ENCODE results near the gene PKM. TPM values are rescaled to one million over a fixed set of nuclear protein-coding genes. Genes with fewer than 3 reads are reported as not detected.

The PKM gene
- total and polyA plus RNA-seq, 2 donors: 199 to 452 TPM

DNA sequence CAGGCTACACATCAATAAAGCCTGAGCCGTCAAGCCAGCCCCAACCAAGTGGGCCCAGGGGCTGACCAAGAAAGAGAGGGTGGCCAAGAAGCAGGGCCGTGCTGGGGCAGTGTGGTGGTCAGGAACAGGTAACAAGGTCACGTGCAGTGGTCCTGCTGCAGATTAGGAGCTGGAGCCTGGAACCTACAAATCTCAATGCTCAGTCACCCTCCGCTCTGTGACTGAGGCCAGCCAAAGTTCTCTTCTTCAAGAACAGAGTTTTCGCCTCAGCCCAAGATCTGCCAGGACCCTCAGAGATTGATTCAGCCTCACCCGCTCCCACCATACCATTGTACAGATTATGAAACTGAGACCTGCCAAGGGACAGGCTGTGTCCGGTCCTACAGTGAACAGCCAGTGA, 60.3 kb downstream of the PKM start:
- H3K27me3 ChIP-seq (ENCODE audit: control insufficient read depth in 2 of 2, insufficient read depth in 1 of 2, low read length in 1 of 2): no peaks in the 10 kb centered on the region
- no peak overlapping the region for H3K27ac ChIP-seq (ENCODE audit: low read depth in 1 of 2, low read length in 1 of 2)
- WGBS: 97% methylated on average over 7 of the region's 7 CpGs
- H3K4me3 ChIP-seq (ENCODE audit: low read length in 2 of 2): no peak overlapping the region
- H3K36me3 ChIP-seq (ENCODE audit: control insufficient read depth in 2 of 2, insufficient read depth in 2 of 2, low read length in 1 of 2): no peaks in the 10 kb centered on the region
- no peaks in the 10 kb centered on the region for H3K9me3 ChIP-seq (ENCODE audit: control insufficient read depth in 2 of 2, insufficient read depth in 1 of 2, low read length in 1 of 2)
- peaks cover 0 to 18% of the 10 kb centered on the region in 2 donors for H3K4me1 ChIP-seq (ENCODE audit: control insufficient read depth in 2 of 2, insufficient read depth in 2 of 2, low read length in 2 of 2)
- no peak for DNase-seq (ENCODE audit: low read depth in 6 of 9, low spot score in 9 of 9)

DNA sequence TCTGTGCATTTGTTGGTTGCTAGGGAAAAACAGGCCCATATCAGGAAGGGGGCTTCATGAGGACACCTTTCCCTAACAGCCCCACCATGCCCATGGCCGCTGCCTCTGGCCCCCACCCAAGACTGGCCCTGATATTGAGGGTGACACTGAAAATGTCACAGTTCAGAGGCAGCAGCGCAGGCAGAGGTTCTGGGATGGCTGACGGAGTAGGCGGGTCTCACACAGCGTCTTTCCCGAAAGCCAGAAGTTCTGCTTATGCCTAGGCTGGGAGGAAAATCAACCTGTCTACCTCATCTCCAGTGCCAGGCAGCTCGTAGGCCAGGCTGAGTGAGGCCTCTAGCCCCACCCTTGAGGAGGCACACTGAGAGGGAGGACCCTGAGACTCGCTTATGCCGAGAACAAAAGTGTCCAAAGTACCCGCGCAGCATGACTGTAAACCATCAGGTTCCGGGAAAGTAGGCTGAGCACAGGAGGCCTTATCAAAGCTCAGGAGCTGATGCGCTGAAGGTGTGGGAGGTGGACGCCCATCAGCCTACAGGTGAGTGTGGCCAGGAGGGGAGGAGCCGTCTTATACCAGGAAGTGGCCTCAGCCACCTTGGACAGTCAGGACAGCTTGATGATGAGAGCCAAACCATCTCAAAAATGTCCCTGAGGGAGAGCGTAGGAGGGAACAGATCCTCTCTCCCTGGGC, 60.9 kb downstream of the PKM start:
- no peaks in the 10 kb centered on the region for H3K9me3 ChIP-seq (ENCODE audit: control insufficient read depth in 2 of 2, insufficient read depth in 1 of 2, low read length in 1 of 2)
- 96% methylated on average over 16 of the region's 16 CpGs for WGBS
- H3K27me3 ChIP-seq (ENCODE audit: control insufficient read depth in 2 of 2, insufficient read depth in 1 of 2, low read length in 1 of 2): no peaks in the 10 kb centered on the region
- no peaks in the 10 kb centered on the region for H3K36me3 ChIP-seq (ENCODE audit: control insufficient read depth in 2 of 2, insufficient read depth in 2 of 2, low read length in 1 of 2)
- H3K27ac ChIP-seq (ENCODE audit: low read depth in 1 of 2, low read length in 1 of 2): no peak overlapping the region
- H3K4me1 ChIP-seq (ENCODE audit: control insufficient read depth in 2 of 2, insufficient read depth in 2 of 2, low read length in 2 of 2): peaks cover 0 to 18% of the 10 kb centered on the region in 2 donors
- no peak for DNase-seq (ENCODE audit: low read depth in 6 of 9, low spot score in 9 of 9)
- H3K4me3 ChIP-seq (ENCODE audit: low read length in 2 of 2): no peak overlapping the region

DNA sequence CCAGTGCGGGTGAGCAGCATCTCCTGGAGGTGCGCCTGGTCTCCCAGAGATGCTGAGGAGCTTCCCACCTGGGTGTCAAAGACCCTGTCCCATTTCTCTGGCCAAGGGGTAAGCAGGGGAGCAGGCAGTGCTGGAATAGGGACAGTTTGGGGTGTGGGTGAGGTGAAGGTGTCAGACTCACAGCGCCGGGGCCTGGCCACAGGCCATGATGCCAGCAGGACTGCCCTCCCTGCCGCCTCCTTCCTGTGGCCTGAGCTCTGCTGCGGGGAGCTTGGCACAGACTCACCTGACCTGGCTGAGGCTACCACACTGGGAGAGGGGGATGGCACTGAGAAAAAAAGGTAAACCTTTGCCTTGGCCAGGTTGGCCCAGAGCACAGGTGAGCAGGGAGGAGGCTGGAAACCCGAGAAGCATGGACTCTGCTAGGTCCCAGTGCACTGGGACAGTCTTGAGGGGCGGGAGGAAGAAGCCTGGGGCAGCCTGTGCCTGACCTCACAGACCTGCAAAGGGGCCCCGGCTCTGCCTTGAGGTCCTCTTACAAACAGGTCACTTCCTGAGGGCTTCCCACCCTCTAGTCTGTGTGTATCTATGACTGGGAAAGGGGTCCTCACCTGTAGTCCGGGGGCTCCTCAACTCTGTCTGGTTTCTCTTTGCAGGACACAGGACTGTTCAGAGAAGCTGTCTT, 61.6 kb downstream of the PKM start:
- Histone ChIP-seq H3K27me3 (ENCODE audit: control insufficient read depth in 2 of 2, insufficient read depth in 1 of 2, low read length in 1 of 2) (no peaks in the 10 kb centered on the region), H3K27ac (ENCODE audit: low read depth in 1 of 2, low read length in 1 of 2) (no peak overlapping the region), H3K4me1 (ENCODE audit: control insufficient read depth in 2 of 2, insufficient read depth in 2 of 2, low read length in 2 of 2) (peaks cover 0 to 18% of the 10 kb centered on the region in 2 donors), H3K9me3 (ENCODE audit: control insufficient read depth in 2 of 2, insufficient read depth in 1 of 2, low read length in 1 of 2) (no peaks in the 10 kb centered on the region), H3K4me3 (ENCODE audit: low read length in 2 of 2) (no peak overlapping the region), H3K36me3 (ENCODE audit: control insufficient read depth in 2 of 2, insufficient read depth in 2 of 2, low read length in 1 of 2) (no peaks in the 10 kb centered on the region)
- no peak for DNase-seq (ENCODE audit: low read depth in 6 of 9, low spot score in 9 of 9)
- 87% methylated on average over 10 of the region's 10 CpGs for WGBS

DNA sequence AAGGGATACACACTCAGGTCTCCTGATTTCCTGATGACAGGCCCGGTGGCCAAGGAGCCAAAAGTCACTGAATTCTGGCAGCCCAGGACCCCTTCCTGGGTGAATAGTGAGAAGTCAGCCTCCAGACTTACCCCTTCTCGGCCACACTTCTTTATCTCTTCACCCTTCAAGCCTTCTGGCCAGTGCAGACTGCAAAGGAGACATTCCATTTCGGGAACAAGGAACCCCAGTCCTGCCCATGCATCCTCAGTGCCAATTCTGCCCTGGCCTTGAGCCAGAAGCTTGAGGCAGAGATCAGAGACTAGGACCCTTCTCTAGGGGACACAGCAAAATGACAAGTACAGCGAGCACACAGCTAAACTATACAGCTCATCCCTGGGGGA, 62.2 kb downstream of the PKM start:
- no peaks in the 10 kb centered on the region for H3K36me3 ChIP-seq (ENCODE audit: control insufficient read depth in 2 of 2, insufficient read depth in 2 of 2, low read length in 1 of 2)
- 57% methylated on average over 4 of the region's 4 CpGs for WGBS
- H3K4me3 ChIP-seq (ENCODE audit: low read length in 2 of 2): no peak overlapping the region
- H3K9me3 ChIP-seq (ENCODE audit: control insufficient read depth in 2 of 2, insufficient read depth in 1 of 2, low read length in 1 of 2): no peaks in the 10 kb centered on the region
- no peak for DNase-seq (ENCODE audit: low read depth in 6 of 9, low spot score in 9 of 9)
- peaks cover 0 to 18% of the 10 kb centered on the region in 2 donors for H3K4me1 ChIP-seq (ENCODE audit: control insufficient read depth in 2 of 2, insufficient read depth in 2 of 2, low read length in 2 of 2)
- H3K27me3 ChIP-seq (ENCODE audit: control insufficient read depth in 2 of 2, insufficient read depth in 1 of 2, low read length in 1 of 2): no peaks in the 10 kb centered on the region
- no peak overlapping the region for H3K27ac ChIP-seq (ENCODE audit: low read depth in 1 of 2, low read length in 1 of 2)

DNA sequence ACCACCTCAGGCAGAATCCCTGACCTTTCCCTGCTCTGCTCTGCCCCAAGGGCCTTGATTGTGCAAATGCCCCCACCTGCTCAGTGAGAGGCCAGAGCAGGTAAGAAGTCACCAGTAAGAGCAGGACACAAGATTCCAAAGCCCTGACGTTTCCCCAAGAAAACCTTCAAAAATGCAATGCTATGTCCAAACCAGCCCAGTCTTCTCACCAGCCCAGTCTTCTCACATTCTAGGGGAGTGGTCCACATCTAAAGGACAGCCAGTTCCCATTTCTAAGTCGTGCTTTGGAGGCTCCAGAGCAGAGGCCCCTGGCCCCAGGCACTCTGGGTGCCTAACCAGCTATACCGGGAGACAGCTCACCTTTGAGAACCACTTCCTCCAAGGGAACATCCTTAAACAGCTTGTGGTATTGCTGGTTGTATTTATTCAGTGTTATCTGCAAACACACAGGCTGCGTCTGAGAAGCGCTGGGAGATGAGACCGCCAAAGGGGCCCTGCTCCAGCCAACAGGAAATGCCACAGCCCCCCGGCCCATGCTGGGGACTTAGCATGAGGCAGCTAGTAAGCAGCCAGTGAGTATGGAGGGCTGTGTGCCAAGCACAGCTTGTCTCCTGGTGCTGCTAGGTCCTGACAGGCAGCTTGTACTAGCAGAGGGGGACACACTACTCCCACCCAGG, 62.7 kb downstream of the PKM start:
- H3K27ac ChIP-seq (ENCODE audit: low read depth in 1 of 2, low read length in 1 of 2): no peak overlapping the region

DNA sequence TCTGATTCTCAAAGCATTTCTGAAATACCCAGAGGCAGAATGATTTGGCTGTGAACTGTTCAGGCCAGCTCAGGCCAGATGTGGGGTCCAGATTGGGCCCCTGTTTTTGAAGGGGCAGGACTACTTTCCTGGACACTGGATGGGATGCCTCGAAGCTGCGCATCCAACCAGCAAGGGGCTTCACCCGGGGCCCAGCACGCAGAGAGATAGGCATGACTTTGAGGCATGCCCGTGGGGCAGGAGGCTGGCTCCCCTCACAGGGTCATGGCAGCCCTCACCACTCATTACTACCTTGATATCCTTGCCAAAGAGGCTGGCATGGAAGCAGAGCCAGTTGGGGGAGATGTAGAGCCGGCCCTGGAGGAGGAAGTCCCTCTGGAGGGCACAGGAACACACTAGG, 63.5 kb downstream of the PKM start:
- Histone ChIP-seq H3K36me3 (ENCODE audit: control insufficient read depth in 2 of 2, insufficient read depth in 2 of 2, low read length in 1 of 2) (no peaks in the 10 kb centered on the region), H3K27ac (ENCODE audit: low read depth in 1 of 2, low read length in 1 of 2) (no peak overlapping the region), H3K4me3 (ENCODE audit: low read length in 2 of 2) (no peak overlapping the region), H3K4me1 (ENCODE audit: control insufficient read depth in 2 of 2, insufficient read depth in 2 of 2, low read length in 2 of 2) (peaks cover 0 to 18% of the 10 kb centered on the region in 2 donors), H3K9me3 (ENCODE audit: control insufficient read depth in 2 of 2, insufficient read depth in 1 of 2, low read length in 1 of 2) (no peaks in the 10 kb centered on the region), H3K27me3 (ENCODE audit: control insufficient read depth in 2 of 2, insufficient read depth in 1 of 2, low read length in 1 of 2) (no peaks in the 10 kb centered on the region)
- DNase-seq (ENCODE audit: low read depth in 6 of 9, low spot score in 9 of 9): no peak
- 79% methylated on average over 6 of the region's 6 CpGs for WGBS

More for the DNA sequence above, 62.7 kb downstream of the PKM start:
- Histone ChIP-seq H3K9me3 (ENCODE audit: control insufficient read depth in 2 of 2, insufficient read depth in 1 of 2, low read length in 1 of 2) (no peaks in the 10 kb centered on the region), H3K4me1 (ENCODE audit: control insufficient read depth in 2 of 2, insufficient read depth in 2 of 2, low read length in 2 of 2) (peaks cover 0 to 18% of the 10 kb centered on the region in 2 donors), H3K36me3 (ENCODE audit: control insufficient read depth in 2 of 2, insufficient read depth in 2 of 2, low read length in 1 of 2) (no peaks in the 10 kb centered on the region), H3K4me3 (ENCODE audit: low read length in 2 of 2) (no peak overlapping the region), H3K27me3 (ENCODE audit: control insufficient read depth in 2 of 2, insufficient read depth in 1 of 2, low read length in 1 of 2) (no peaks in the 10 kb centered on the region)
- 13% methylated on average over 7 of the region's 7 CpGs for WGBS
- DNase-seq (ENCODE audit: low read depth in 6 of 9, low spot score in 9 of 9): peak in 5 of 9 donors; percentile 8 to 62 (median 14)

DNA sequence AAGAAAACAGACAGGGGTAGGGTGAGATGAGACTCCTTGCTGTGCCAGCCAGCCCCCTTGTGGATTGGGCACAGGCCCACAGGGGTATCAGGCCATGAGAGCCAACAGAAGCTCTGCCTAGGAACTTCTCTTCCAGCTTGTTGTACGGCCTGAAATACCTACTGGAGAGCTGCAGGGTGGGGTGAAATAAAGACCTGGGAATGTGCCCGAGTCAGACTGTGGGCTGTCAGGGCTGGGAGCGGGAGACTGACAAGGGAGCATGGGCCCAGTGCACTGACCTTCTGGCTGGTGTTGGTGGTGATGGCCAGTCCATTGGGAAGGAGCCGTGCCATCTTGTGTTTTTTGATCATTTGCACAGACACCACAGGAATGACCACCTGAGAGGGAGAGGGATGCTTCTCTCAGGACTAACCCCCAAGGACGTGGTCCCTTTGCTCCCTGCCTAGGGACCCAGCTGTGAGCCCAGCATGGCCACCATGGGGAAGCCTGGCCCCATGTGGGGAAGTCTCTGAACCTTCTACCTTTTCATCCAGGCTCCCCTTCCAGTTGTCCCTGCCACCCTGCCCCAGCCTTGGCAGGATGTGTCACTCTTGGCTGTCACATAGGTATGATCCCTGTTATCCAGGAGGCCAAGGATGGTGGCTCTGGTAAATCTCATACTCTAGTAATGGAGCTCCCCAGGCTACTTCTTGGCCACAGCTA, 64.1 kb downstream of the PKM start:
- Histone ChIP-seq H3K9me3 (ENCODE audit: control insufficient read depth in 2 of 2, insufficient read depth in 1 of 2, low read length in 1 of 2) (no peaks in the 10 kb centered on the region), H3K4me3 (ENCODE audit: low read length in 2 of 2) (no peak overlapping the region), H3K27ac (ENCODE audit: low read depth in 1 of 2, low read length in 1 of 2) (no peak overlapping the region), H3K4me1 (ENCODE audit: control insufficient read depth in 2 of 2, insufficient read depth in 2 of 2, low read length in 2 of 2) (peaks cover 0 to 18% of the 10 kb centered on the region in 2 donors), H3K27me3 (ENCODE audit: control insufficient read depth in 2 of 2, insufficient read depth in 1 of 2, low read length in 1 of 2) (no peaks in the 10 kb centered on the region), H3K36me3 (ENCODE audit: control insufficient read depth in 2 of 2, insufficient read depth in 2 of 2, low read length in 1 of 2) (no peaks in the 10 kb centered on the region)
- 96% methylated on average over 5 of the region's 5 CpGs for WGBS
- DNase-seq (ENCODE audit: low read depth in 6 of 9, low spot score in 9 of 9): no peak

DNA sequence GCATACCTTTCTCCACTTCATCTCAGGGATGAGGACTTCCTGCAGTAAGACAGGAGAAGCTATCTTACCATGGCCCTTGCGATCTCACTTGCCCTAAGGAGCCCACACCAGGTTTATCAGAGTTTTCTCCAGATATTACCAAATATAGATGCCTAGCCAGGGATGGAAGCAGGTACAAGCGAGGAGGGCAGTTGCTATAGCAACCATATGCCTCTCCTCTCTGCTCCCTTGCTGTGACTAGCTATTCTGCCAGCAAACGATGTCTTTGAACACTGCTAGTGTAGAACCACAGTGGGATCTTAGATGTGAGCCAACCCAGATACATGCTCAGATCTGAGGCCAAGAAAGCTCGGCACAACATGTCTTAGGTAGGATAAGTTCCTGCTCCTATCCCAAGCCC, 67.3 kb downstream of the PKM start:
- Histone ChIP-seq H3K4me3 (ENCODE audit: low read length in 2 of 2) (no peak overlapping the region), H3K36me3 (ENCODE audit: control insufficient read depth in 2 of 2, insufficient read depth in 2 of 2, low read length in 1 of 2) (no peaks in the 10 kb centered on the region), H3K9me3 (ENCODE audit: control insufficient read depth in 2 of 2, insufficient read depth in 1 of 2, low read length in 1 of 2) (no peaks in the 10 kb centered on the region), H3K27ac (ENCODE audit: low read depth in 1 of 2, low read length in 1 of 2) (no peak overlapping the region), H3K27me3 (ENCODE audit: control insufficient read depth in 2 of 2, insufficient read depth in 1 of 2, low read length in 1 of 2) (no peaks in the 10 kb centered on the region), H3K4me1 (ENCODE audit: control insufficient read depth in 2 of 2, insufficient read depth in 2 of 2, low read length in 2 of 2) (peaks cover 0 to 9% of the 10 kb centered on the region in 2 donors)
- DNase-seq (ENCODE audit: low read depth in 6 of 9, low spot score in 9 of 9): peak in 1 of 9 donors; percentile 10
- 89% methylated on average over 4 of the region's 4 CpGs for WGBS

DNA sequence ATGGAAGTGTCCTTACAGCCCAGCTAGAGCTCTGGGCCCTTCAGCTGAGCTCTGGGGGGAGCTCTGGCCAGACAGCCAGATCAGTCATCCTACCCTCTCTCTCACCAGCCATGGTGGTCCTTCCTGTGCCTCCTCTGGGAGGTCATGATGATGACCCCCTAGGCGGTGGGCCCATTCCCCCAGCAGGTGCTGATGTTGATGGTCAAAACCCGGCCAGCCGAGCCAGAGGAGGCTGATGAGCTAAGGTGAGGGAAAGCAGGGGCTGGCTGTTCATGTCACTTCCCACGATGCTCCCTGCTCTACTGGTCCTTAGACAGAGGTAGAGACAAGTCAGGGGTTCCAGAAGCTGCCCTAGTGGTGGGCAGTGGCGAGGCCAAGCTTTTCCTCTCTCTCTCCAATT, 68.4 kb downstream of the PKM start:
- no peak overlapping the region for H3K4me3 ChIP-seq (ENCODE audit: low read length in 2 of 2)
- DNase-seq (ENCODE audit: low read depth in 6 of 9, low spot score in 9 of 9): no peak
- 94% methylated on average over 5 of the region's 5 CpGs for WGBS
- no peaks in the 10 kb centered on the region for H3K4me1 ChIP-seq (ENCODE audit: control insufficient read depth in 2 of 2, insufficient read depth in 2 of 2, low read length in 2 of 2)
- no peaks in the 10 kb centered on the region for H3K36me3 ChIP-seq (ENCODE audit: control insufficient read depth in 2 of 2, insufficient read depth in 2 of 2, low read length in 1 of 2)
- H3K9me3 ChIP-seq (ENCODE audit: control insufficient read depth in 2 of 2, insufficient read depth in 1 of 2, low read length in 1 of 2): no peaks in the 10 kb centered on the region
- H3K27ac ChIP-seq (ENCODE audit: low read depth in 1 of 2, low read length in 1 of 2): no peak overlapping the region
- no peaks in the 10 kb centered on the region for H3K27me3 ChIP-seq (ENCODE audit: control insufficient read depth in 2 of 2, insufficient read depth in 1 of 2, low read length in 1 of 2)
